OCI-LY1 (cell line): Measurements from ENCODE around the gene TBC1D14.

ENCODE experiments used
- EZH2 ChIP-seq: fragments of 200-600 bp; sonication (generic), shearing (Covaris generic); IDR thresholded peaks from 2 replicates; pipeline ENCODE4 v1.8.0; 2017; ENCODE audit warnings: borderline replicate concordance, mixed run types, mild to moderate bottlenecking, antibody characterized with exemption, low read length, moderate library complexity, mixed read lengths
- TF ChIP-seq, protein P1 (sequence below): fragments of 200-600 bp; sonication (generic), shearing (Covaris generic); IDR thresholded peaks from 2 replicates; pipeline ENCODE4 v1.5.1; 2017; ENCODE audit warnings: mild to moderate bottlenecking, antibody characterized with exemption, low read length, moderate library complexity, mixed read lengths

DNA sequence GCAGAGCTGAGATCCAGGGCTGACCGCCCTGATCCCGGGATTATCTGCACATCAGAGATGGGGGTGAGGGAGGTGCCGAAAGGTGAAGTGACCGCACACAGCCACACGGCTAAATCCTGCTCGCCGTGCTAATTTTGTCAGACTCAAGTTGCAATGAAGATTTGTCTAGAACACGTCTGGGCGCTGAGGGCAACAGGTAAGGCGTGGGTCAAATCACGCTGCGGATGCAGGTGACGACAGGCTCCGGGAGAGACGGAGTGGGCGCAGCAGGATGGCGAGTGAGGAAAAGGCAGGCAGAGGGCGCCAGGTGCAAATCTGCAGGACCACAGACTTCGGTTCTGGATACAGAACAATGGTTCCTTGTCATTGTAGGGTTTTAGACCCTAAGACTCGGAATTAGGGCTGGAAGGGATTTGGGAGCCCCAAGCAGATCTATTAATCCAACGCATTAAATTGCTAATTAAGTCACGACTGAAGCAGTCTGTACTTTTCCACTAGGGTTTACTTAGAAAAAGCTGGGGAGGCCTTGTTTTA, 1.9 kb upstream of the TBC1D14 start:
- TF ChIP-seq, protein P1, sequence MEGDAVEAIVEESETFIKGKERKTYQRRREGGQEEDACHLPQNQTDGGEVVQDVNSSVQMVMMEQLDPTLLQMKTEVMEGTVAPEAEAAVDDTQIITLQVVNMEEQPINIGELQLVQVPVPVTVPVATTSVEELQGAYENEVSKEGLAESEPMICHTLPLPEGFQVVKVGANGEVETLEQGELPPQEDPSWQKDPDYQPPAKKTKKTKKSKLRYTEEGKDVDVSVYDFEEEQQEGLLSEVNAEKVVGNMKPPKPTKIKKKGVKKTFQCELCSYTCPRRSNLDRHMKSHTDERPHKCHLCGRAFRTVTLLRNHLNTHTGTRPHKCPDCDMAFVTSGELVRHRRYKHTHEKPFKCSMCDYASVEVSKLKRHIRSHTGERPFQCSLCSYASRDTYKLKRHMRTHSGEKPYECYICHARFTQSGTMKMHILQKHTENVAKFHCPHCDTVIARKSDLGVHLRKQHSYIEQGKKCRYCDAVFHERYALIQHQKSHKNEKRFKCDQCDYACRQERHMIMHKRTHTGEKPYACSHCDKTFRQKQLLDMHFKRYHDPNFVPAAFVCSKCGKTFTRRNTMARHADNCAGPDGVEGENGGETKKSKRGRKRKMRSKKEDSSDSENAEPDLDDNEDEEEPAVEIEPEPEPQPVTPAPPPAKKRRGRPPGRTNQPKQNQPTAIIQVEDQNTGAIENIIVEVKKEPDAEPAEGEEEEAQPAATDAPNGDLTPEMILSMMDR: peak; percentile 32; the same call in 1 of the 2 replicates
- no peak for TF ChIP-seq EZH2
